HG03439 (cell line): Measurements from ENCODE around the gene TP53I3.
A peak's percentile ranks its signal among the peaks of the same experiment; 100 is the strongest.
"Not testable (repeated sequence)": the region's sequence is repeated elsewhere in the genome, so short reads cannot be mapped to it uniquely, and the experiment has no call there.

Source experiments
- ATAC-seq: cut with Tn5 transposase; IDR thresholded peaks from one replicate; pipeline ENCODE4 v1.9.1; 2021; ENCODE audit warnings: mild to moderate bottlenecking, moderate library complexity; ENCODE audit not compliant: unreplicated experiment

Gene TP53I3

GRCh38 chr2:24084386-24085199 is at the start of gene TP53I3:
TSS of gene TP53I3 (minus strand) at chr2:24084834. CDS start at chr2:24084326, 508 bp downstream.
- peak; percentile 85 for ATAC-seq

GRCh38 chr2:24132543-24132942 is 47.9 kb upstream of the TP53I3 start:
- ATAC-seq: no peak

GRCh38 chr2:24125956-24126355 is 41.3 kb upstream of the TP53I3 start:
- no peak for ATAC-seq

- ATAC-seq: peak; percentile 10
Measured at GRCh38 chr2:24123922-24124580, 39.4 kb upstream of the TP53I3 start.

- peak; percentile 93 for ATAC-seq
Measured at GRCh38 chr2:24123195-24123921, 38.7 kb upstream of the TP53I3 start, which contains the start of the genes FAM228B and PFN4. TSS of gene FAM228B (plus strand) at chr2:24123469. CDS start at chr2:24124362, 893 bp downstream. TSS of gene PFN4 (minus strand) at chr2:24123334. CDS start at chr2:24122535, 799 bp downstream.

GRCh38 chr2:24122366-24123194 is 37.9 kb upstream of the TP53I3 start:
- ATAC-seq: no peak

- ATAC-seq: no peak
Measured at GRCh38 chr2:24121469-24121868, 36.8 kb upstream of the TP53I3 start.

- no peak for ATAC-seq
Measured at GRCh38 chr2:24121066-24121465, 36.4 kb upstream of the TP53I3 start.

GRCh38 chr2:24117902-24118301 is 33.3 kb upstream of the TP53I3 start:
- ATAC-seq: no peak

- ATAC-seq: no peak
Measured at GRCh38 chr2:24115057-24115456, 30.4 kb upstream of the TP53I3 start.

- no peak for ATAC-seq
Measured at GRCh38 chr2:24111407-24111901, 26.8 kb upstream of the TP53I3 start.

GRCh38 chr2:24110660-24111303 is 26.1 kb upstream of the TP53I3 start:
- ATAC-seq: no peak

- ATAC-seq: not testable (repeated sequence)
Measured at GRCh38 chr2:24109431-24109830, 24.8 kb upstream of the TP53I3 start.

GRCh38 chr2:24107336-24107735 is 22.7 kb upstream of the TP53I3 start:
- no peak for ATAC-seq

GRCh38 chr2:24106786-24107185 is 22.2 kb upstream of the TP53I3 start:
- no peak for ATAC-seq

GRCh38 chr2:24105816-24106215 is 21.2 kb upstream of the TP53I3 start:
- ATAC-seq: no peak

- ATAC-seq: no peak
Measured at GRCh38 chr2:24104906-24105305, 20.3 kb upstream of the TP53I3 start.

- ATAC-seq: no peak
Measured at GRCh38 chr2:24104110-24104650, 19.5 kb upstream of the TP53I3 start.

- ATAC-seq: no peak
Measured at GRCh38 chr2:24102677-24103076, 18.0 kb upstream of the TP53I3 start.

- ATAC-seq: no peak
Measured at GRCh38 chr2:24101992-24102391, 17.4 kb upstream of the TP53I3 start.
